NCI-H748 (cell line): ENCODE measurements around the gene TRIM43.
"Not testable (repeated sequence)": the region's sequence is repeated elsewhere in the genome, so short reads cannot be mapped to it uniquely, and the experiment has no call there.

Experiments used
- DNase-seq: peaks from one replicate; lab custom pipeline; 2025; ENCODE audit not compliant: unreplicated experiment; lab: John Stamatoyannopoulos, UW

The TRIM43 gene

DNA sequence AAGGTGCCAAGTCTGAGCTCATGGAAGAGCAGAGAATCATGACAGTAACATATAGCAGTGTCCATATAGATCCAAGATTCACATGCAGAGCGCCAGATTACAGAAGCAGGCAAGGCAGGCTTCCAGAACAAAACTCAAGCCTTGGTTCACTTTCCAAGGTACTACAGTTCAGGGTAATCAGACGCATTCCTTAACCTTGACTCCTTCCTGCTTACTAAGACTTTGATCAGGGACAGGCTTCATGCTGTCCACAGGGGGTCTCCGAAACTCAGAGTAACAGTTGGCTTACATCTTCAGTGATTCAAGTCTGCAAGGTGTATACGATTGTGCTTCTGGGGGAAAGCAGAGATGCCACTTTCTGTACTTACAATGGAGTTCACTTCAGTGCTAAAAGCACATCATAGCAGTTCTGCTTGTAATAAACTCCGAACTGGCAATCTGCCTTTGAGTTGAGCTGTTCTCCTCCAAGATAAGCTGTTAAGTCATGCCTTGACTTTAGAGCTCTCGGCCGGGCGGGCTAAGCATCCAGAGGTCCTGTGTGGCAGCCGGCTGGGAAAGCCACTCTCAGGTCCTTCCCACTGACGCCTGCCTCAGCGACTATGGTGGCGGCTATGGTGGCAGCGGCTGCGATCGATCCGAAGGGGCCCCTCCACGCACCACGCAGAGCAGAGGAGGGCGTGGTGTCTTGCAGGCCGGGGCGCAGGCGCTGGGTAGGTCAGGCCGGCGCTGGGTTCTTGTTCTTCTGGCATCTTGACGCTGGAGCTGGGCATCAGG is 48.9 kb downstream of the TRIM43 start:
- not testable (repeated sequence) for DNase-seq

DNA sequence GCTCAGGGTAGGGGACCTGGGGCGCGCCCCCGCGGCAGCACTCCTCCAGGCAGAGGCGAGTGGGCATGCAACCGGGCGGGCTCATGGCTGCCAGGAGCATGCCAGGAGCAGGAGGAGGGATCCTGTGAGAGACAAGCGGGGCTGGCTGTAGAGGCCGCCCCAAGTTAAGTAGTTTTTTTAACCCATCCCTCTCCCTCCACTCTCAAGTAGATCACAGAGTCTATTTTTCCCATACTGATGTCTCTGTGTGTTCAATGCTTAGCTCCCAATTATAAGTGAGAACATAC is 49.4 kb downstream of the TRIM43 start:
- not testable (repeated sequence) for DNase-seq

GRCh38 chr2:95641787-95642186 is 50.0 kb downstream of the TRIM43 start:
- not testable (repeated sequence) for DNase-seq

DNA sequence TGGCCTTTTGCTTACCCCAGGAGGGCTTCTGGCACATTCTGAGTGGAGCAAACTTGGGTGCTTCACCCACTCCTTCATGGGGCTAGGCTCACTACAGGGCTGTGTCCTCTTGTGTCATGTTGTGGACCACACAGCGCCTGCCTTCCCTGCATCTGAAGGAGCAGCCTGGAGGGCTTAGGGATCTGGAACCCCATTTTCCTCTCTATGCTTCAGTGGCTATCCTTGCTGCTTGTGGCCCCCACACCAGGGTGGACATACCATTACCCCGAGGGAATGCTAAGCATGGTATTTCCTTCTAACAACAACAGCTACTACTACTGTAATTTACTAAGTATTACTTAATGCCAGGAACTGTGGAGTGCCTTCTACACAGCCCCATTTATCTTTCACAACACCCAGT is 50.6 kb downstream of the TRIM43 start:
- not testable (repeated sequence) for DNase-seq

GRCh38 chr2:95642951-95643350 is 51.1 kb downstream of the TRIM43 start:
- not testable (repeated sequence) for DNase-seq

GRCh38 chr2:95645312-95645711 is 53.5 kb downstream of the TRIM43 start:
- not testable (repeated sequence) for DNase-seq

GRCh38 chr2:95646274-95646994 is 54.6 kb downstream of the TRIM43 start:
- not testable (repeated sequence) for DNase-seq

DNA sequence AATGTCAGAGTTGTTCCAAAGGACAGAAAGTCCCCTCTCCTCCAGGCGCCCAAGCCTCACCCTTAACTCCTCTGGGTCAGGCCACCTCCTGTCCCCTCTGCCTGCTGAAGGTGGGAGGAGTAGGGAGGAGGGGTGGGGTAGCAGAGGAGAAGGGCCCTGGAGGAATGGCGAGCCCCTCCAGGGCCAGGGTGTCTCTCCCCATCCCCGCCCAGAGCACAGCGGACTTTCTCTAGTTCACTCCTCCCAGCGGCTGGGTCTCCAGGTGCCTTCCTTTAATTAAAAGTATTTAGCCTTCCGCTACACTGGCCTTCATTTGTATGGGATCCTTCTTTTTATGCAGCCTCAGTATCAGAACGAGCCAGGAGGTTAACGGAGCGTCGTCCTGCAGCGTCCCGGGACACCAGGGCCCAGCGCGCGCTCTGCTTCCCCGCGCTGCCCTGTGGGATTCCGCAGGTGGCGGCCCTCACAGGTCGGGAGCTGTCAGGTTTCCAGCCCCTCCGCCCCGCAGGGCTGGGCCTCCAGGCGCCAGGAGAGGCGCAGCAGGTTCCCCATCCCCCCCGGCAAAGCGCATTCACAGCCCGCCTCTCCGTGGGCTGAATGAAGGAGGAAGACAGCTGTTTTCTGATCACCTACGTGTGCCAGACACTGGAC is 57.2 kb downstream of the TRIM43 start:
- DNase-seq: not testable (repeated sequence)
